Colonic mucosa (tissue), 4 donors: ENCODE results near the gene BIN1. TPM values are rescaled to one million over a fixed set of nuclear protein-coding genes. Genes with fewer than 3 reads are reported as not detected.
A peak's percentile ranks its signal among the peaks of the same experiment; 100 is the strongest.

ENCODE experiments used
- DNase-seq: peaks from one replicate; pipeline ENCODE4 v3.0.0-alpha.2; 2020
- H3K27ac ChIP-seq: fragments of 200-600 bp; one replicate; pipeline ENCODE4 v1.8.0; 2021
- H3K27me3 ChIP-seq: fragments of 200-600 bp; one replicate; pipeline ENCODE4 v1.8.0; 2021
- H3K36me3 ChIP-seq: fragments of 200-600 bp; one replicate; pipeline ENCODE4 v1.8.0; 2021
- H3K4me1 ChIP-seq: fragments of 200-600 bp; one replicate; pipeline ENCODE4 v1.8.0; 2021; ENCODE audit warnings: mild to moderate bottlenecking
- H3K4me3 ChIP-seq: fragments of 200-600 bp; one replicate; pipeline ENCODE4 v1.8.0; 2021
- H3K9ac ChIP-seq, 2 donors: one replicate each; pipeline ENCODE4 v1.7.0; 2013; ENCODE audit warnings: control low read depth in 2 of 2, low read depth in 2 of 2, low read length in 2 of 2
- H3K9me3 ChIP-seq: fragments of 200-600 bp; one replicate; pipeline ENCODE4 v1.8.0; 2021
- intact Hi-C: fragments of 100-400 bp; cut with DNase I; formaldehyde crosslinking; loops from one replicate; pipeline ENCODE4 v1.14.1; 2022
- total RNA-seq, 2 donors: library from RNA; stranded (reverse); fragmentation: NEBNext Ultra II Directional in 1 of 2; extraction: Animal tissue kit (Norgen Biotek cat#: 25700) in 1 of 2; gene quantifications; one replicate each; pipeline ENCODE4 v1.2.1, GENCODE V29; 2021
- TF ChIP-seq, protein P1 (sequence below): fragments of 200-600 bp; IDR thresholded peaks from one replicate; pipeline ENCODE4 v1.8.0; 2022; ENCODE audit warnings: antibody characterized with exemption, mild to moderate bottlenecking
- donor health status: healthy.
- donor health status: DM: no; HTN: no; CAD: no.
- donor health status: DM: no; HTN: no; CAD: no.

BIN1 gene
- total RNA-seq, 2 donors from 2014 or later: 38.5 to 60.8 TPM

DNA sequence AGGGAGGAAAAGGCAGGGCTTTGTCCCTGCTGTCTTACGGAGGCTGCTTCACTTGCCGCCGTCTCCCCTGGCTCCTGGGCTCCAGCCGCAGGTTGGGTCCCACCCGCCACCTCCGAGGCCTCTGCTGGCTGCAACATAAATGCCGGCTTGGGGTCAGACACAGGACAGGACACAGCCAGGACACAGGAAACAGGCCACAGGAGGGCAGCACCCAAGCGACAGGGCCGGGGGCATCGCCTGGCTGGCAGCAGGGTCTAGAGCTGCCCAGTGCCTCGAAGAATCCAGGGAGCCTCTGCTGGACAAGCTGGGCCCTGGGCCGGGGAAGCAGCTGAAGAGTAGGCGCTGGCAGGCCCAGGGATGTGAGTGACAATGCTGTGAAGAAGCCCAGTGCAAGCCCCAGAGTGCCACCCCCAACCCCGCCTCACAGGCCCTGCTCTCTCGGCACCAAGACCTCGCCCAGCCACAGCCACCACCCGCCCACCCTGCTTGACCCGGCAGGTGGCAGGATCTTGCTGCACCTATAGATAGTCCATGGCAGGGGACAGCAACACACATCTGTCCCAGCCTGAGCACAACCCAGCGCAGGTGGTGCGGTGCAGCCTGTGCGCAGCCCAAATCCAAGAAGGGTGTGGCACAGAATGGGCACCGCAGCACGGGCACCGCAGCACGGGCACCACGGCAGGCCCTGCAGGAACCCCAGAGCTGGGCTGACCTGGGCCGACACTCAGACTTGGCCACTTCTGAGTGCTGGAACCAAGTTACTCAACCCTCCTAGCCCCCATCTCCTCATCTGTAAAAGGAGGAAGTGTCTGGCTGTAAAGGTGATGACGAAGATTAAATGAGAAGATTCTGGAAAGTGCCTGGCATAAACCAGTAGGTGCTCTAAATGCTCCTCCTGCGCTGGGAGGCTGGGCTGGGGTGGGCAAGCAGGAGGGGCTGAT lies 55.6 kb downstream of the BIN1 start:
- H3K4me1 ChIP-seq: peaks cover 4% of the 10 kb centered on the region
- intact Hi-C loops: no loop called here
- TF ChIP-seq, protein P1, sequence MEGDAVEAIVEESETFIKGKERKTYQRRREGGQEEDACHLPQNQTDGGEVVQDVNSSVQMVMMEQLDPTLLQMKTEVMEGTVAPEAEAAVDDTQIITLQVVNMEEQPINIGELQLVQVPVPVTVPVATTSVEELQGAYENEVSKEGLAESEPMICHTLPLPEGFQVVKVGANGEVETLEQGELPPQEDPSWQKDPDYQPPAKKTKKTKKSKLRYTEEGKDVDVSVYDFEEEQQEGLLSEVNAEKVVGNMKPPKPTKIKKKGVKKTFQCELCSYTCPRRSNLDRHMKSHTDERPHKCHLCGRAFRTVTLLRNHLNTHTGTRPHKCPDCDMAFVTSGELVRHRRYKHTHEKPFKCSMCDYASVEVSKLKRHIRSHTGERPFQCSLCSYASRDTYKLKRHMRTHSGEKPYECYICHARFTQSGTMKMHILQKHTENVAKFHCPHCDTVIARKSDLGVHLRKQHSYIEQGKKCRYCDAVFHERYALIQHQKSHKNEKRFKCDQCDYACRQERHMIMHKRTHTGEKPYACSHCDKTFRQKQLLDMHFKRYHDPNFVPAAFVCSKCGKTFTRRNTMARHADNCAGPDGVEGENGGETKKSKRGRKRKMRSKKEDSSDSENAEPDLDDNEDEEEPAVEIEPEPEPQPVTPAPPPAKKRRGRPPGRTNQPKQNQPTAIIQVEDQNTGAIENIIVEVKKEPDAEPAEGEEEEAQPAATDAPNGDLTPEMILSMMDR: no peak
- no peak for DNase-seq
- no peak overlapping the region for H3K9ac ChIP-seq
- H3K27me3 ChIP-seq: no peaks in the 10 kb centered on the region
- no peak overlapping the region for H3K4me3 ChIP-seq
- no peaks in the 10 kb centered on the region for H3K36me3 ChIP-seq
- no peaks in the 10 kb centered on the region for H3K9me3 ChIP-seq
- no peak overlapping the region for H3K27ac ChIP-seq

DNA sequence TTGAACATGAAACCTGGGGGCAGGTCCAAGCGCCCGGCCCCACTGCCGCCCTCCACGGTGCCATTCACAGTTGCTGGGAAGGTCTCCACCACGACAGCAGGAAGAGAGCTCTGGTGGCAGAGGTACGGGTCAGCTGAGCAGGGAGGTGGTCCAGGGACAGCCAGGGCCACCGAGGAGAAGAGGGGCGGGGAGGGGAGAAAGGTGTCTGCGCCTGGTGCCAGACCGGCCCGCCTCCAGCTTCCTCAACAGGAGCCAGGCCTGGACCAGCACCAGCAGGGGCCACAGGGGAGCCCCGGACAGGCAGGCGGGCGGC lies 56.2 kb downstream of the BIN1 start:
- TF ChIP-seq, protein P1: no peak
- no peak overlapping the region for H3K4me3 ChIP-seq
- H3K9me3 ChIP-seq: no peaks in the 10 kb centered on the region
- no peaks in the 10 kb centered on the region for H3K27me3 ChIP-seq
- intact Hi-C loops: no loop called here
- no peaks in the 10 kb centered on the region for H3K36me3 ChIP-seq
- no peak for DNase-seq
- peaks cover 4% of the 10 kb centered on the region for H3K4me1 ChIP-seq
- no peak overlapping the region for H3K9ac ChIP-seq
- no peak overlapping the region for H3K27ac ChIP-seq

DNA sequence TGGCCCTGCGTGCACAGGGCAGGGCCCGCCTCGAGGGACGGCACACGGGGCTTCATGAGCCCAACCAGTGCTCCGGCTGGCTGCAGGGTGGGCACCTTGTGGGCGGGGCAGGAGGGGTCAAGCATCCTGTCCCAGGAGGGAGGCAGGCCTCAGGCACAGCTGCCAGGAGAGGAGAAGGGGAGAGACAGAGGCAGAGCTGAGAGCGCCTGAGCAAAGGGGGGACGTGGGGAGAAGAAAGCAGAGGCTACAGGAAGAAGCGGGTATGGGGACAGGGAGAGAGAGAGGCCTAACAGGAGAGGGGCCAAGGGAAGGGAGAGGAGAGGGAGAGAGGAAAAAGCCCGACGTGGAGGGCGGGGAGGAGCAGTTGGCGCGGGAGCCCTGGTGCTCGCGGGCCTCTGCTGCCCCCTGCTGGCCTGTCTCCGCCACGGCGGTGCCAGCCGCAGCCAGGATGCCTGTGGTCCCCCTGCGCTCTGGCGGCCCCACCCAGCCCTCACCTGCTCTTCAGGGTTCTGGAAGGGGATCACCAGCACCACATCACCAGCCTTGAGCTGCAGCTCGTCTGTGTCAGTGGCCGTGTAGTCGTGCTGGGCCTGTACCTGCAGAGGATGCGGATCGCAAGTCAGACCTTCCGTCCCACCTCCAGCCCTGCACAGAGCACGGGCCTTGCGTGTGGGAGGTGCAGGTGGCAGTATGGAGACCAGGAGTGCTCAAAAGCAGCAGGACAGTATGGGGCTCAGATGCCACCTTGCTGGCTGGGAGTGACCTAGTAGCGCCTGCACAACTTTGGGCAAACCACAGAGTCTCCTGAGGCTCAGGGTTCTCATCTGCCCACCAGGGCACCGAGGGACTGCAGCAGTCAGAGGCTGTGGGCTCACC lies 56.8 kb downstream of the BIN1 start:
- Histone ChIP-seq H3K27ac (no peak overlapping the region), H3K36me3 (no peaks in the 10 kb centered on the region), H3K4me3 (no peak overlapping the region), H3K9me3 (no peaks in the 10 kb centered on the region), H3K27me3 (no peaks in the 10 kb centered on the region), H3K4me1 (peaks cover 4% of the 10 kb centered on the region), H3K9ac (no peak overlapping the region)
- DNase-seq: peak; percentile 60
- TF ChIP-seq, protein P1: peak; percentile 93
- intact Hi-C loops: no loop called here

DNA sequence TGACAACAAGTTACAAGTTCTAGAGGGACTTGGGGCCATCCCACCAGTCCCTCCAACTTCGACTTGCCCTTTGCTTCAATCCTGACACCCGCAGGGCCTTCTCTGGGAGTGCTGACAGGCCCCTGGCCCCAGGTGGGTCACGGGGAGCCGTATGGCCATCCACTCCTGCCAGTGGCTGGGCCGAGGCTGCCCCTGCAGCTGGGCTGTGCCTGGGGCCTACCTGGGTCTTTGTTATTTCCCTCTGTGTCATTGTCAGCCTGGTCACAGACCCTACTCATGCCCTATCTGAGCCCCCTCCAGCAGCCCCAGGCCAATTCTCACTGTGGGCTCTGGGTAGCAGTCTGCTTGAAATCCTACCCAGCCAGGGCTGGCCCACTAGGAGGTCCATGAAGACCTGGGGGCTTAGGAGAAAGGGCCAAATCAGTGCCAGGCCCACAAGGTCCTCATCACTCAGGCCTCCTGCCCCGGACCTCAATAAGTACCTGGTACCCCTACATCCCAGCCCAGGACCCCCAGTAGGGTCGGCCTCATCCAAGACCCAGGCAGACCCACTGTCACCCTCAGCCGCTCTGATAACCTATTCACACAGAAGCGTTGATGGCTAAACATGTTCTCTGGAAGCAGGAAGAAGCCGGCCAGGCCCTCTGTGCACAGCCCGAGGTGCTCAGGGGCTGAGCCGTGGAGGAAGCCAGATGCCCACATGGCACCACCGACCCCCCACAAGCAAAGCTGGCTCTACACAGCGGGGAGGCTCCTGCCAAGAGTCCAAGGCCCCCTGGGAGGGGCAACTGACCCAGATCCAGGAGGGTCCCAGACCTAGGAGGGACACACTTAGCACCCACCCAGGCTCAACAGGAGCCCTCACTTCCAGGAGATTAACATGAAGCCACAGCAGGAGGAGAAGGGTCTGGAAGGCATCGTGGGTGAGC lies 57.7 kb downstream of the BIN1 start:
- TF ChIP-seq, protein P1: no peak
- Histone ChIP-seq H3K27ac (no peak overlapping the region), H3K4me1 (peaks cover 3% of the 10 kb centered on the region), H3K4me3 (no peak overlapping the region), H3K36me3 (no peaks in the 10 kb centered on the region), H3K9me3 (no peaks in the 10 kb centered on the region), H3K9ac (no peak overlapping the region), H3K27me3 (no peaks in the 10 kb centered on the region)
- peak; percentile 17 for DNase-seq
- intact Hi-C loops: no loop called here

DNA sequence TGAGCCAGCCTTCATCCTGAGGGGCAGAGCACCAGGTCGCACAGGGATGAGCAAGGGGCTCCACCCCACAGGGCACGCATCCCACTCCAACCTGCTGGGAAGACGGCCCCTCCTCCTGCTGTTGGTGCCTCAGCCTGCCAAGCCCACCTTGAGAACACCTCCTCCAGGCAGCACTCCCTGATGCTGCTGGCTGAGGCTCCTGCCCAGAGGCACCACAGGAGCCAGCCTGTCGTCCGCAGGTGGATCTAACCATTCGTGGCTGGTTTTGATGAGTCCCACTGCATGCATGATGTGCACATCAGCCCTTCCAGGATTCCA lies 58.4 kb downstream of the BIN1 start:
- TF ChIP-seq, protein P1: no peak
- DNase-seq: no peak
- Histone ChIP-seq H3K4me1 (no peaks in the 10 kb centered on the region), H3K4me3 (no peak overlapping the region), H3K36me3 (no peaks in the 10 kb centered on the region), H3K27ac (no peak overlapping the region), H3K9me3 (no peaks in the 10 kb centered on the region), H3K27me3 (no peaks in the 10 kb centered on the region), H3K9ac (no peak overlapping the region)
- intact Hi-C loops: no loop called here
